ENCODE measurements around the gene GNGT2.
"Not testable (repeated sequence)": the region's sequence is repeated elsewhere in the genome, so short reads cannot be mapped to it uniquely, and the experiment has no call there.

Gene GNGT2

DNA sequence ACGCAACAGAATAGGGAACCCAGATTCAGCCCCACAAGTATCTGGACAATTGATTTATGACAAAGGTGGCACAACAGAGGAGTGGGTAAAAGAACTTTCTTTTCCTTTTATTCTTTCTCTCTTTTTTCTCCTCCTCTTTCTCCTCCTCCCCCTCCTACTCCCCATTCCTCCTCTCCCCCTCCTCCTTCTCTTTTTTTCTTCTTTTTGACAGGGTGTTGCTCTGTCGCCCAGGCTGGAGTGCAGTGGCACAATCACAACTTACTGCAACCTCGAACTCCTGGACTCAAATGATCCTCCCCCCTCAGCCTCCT is 16.1 kb downstream of the GNGT2 start:
- no peak for DNase-seq (ENCODE audit: extremely low read depth, low read depth)

GRCh38 chr17:49193513-49194296 is 16.7 kb downstream of the GNGT2 start:
- peak; percentile 16 for DNase-seq (ENCODE audit: extremely low read depth, low read depth)

More for the DNA sequence above, 16.1 kb downstream of the GNGT2 start:
- TF ChIP-seq, protein P1, sequence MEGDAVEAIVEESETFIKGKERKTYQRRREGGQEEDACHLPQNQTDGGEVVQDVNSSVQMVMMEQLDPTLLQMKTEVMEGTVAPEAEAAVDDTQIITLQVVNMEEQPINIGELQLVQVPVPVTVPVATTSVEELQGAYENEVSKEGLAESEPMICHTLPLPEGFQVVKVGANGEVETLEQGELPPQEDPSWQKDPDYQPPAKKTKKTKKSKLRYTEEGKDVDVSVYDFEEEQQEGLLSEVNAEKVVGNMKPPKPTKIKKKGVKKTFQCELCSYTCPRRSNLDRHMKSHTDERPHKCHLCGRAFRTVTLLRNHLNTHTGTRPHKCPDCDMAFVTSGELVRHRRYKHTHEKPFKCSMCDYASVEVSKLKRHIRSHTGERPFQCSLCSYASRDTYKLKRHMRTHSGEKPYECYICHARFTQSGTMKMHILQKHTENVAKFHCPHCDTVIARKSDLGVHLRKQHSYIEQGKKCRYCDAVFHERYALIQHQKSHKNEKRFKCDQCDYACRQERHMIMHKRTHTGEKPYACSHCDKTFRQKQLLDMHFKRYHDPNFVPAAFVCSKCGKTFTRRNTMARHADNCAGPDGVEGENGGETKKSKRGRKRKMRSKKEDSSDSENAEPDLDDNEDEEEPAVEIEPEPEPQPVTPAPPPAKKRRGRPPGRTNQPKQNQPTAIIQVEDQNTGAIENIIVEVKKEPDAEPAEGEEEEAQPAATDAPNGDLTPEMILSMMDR (IDR thresholded peaks at IDR 0.05; ENCODE audit: low read depth, low read length): no peak

GRCh38 chr17:49191917-49192741 is 18.2 kb downstream of the GNGT2 start:
- DNase-seq (ENCODE audit: extremely low read depth, low read depth): peak; percentile 62
- TF ChIP-seq, protein P1 (IDR thresholded peaks at IDR 0.05; ENCODE audit: low read depth, low read length): peak; percentile 23

More at GRCh38 chr17:49193513-49194296, 16.7 kb downstream of the GNGT2 start:
- TF ChIP-seq, protein P1 (IDR thresholded peaks at IDR 0.05; ENCODE audit: low read depth, low read length): no peak

- DNase-seq (ENCODE audit: extremely low read depth, low read depth): peak; percentile 8
Observed at GRCh38 chr17:49191409-49191916, 18.9 kb downstream of the GNGT2 start.

GRCh38 chr17:49190932-49191331 is 19.4 kb downstream of the GNGT2 start:
- DNase-seq (ENCODE audit: extremely low read depth, low read depth): no peak
- TF ChIP-seq, protein P1 (IDR thresholded peaks at IDR 0.05; ENCODE audit: low read depth, low read length): no peak

More at GRCh38 chr17:49191409-49191916, 18.9 kb downstream of the GNGT2 start:
- TF ChIP-seq, protein P1 (IDR thresholded peaks at IDR 0.05; ENCODE audit: low read depth, low read length): no peak

- TF ChIP-seq, protein P1 (IDR thresholded peaks at IDR 0.05; ENCODE audit: low read depth, low read length): no peak
- DNase-seq (ENCODE audit: extremely low read depth, low read depth): no peak
Observed at GRCh38 chr17:49187301-49187700, 23.1 kb downstream of the GNGT2 start.

- not testable (repeated sequence) for DNase-seq (ENCODE audit: extremely low read depth, low read depth)
Observed at GRCh38 chr17:49185381-49185780, 25.0 kb downstream of the GNGT2 start.

DNA sequence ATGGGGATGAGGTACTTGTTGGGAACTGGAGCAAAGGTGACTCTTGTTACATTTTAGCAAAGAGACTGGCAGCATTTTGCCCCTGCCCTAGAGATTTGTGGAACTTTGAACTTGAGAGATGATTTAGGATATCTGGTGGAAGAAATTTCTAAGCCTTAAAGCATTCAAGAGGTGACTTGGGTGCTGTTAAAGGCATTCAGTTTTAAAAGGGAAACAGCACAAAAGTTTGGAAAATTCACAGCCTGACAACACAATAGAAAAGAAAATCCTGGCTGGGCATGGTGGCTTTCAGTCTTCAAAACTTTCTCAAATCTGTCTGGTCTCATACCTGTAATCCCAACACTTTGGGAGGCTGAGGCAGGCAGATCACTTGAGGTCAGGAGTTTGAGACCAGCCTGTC is 25.9 kb downstream of the GNGT2 start:
- DNase-seq (ENCODE audit: extremely low read depth, low read depth): not testable (repeated sequence)
